ENCODE measurements around the gene COL24A1.

COL24A1 gene

DNA sequence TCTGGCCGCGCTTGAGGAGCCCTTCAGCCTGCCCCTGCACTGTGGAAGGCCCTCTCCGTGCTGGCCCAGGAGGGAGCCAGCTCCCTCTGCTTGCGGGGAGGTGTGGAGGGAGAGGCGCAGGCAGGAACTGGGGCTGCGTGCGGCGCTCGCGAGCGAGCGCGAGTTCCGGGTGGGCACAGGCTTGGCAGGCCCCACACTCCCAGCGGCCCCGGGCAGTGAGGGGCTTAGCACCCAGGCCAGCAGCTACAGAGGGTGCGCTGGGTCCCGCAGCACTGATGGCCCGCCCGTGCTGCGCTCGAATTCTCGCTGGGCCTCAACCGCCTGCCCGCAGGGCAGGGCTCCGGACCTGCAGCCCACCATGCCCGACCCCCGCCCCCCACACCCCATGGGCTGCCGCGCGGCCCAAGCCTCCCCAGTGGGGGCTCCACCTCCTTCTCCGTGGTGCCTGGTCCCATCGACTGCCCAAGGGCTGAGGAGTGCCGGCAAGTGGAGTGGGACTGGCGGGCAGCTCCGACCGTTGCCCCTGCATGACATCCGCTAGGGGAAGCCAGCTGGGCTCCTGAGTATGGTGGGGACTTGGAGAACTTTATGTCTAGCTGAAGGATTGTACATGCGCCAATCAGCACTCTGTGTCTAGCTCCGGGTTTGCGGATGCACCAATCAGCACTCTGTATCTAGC lies 46.0 kb downstream of the COL24A1 start:
- TF ChIP-seq ZNF274 (IDR thresholded peaks at IDR 0.05; ENCODE audit: low read depth, low read length) (no peak), SUZ12 (IDR thresholded peaks at IDR 0.05; ENCODE audit: extremely low read depth, insufficient read depth, insufficient read length) (no peak), YY1 (IDR thresholded peaks at IDR 0.05; ENCODE audit: insufficient read depth, insufficient read length) (no peak)
- Histone ChIP-seq H3K9me3 (ENCODE audit: insufficient read depth, low read length) (no peaks in the 10 kb centered on the region), H3K9ac (ENCODE audit: insufficient read length, low read depth) (no peak overlapping the region), H3K27me3 (ENCODE audit: insufficient read depth, insufficient read length) (no peaks in the 10 kb centered on the region), H3K4me1 (ENCODE audit: insufficient read depth, insufficient read length) (no peaks in the 10 kb centered on the region), H3K36me3 (ENCODE audit: insufficient read depth, insufficient read length, low read length) (no peaks in the 10 kb centered on the region), H3K4me3 (ENCODE audit: insufficient read length, low read depth) (no peak overlapping the region)
- DNase-seq (ENCODE audit: low read depth, low spot score) = no peak

GRCh38 chr1:86105533-86105866 lies 51.1 kb downstream of the COL24A1 start:
- no peak overlapping the region for H3K9ac ChIP-seq (ENCODE audit: insufficient read length, low read depth)
- TF ChIP-seq SUZ12 (IDR thresholded peaks at IDR 0.05; ENCODE audit: extremely low read depth, insufficient read depth, insufficient read length) (no peak), YY1 (IDR thresholded peaks at IDR 0.05; ENCODE audit: insufficient read depth, insufficient read length) (no peak), ZNF274 (IDR thresholded peaks at IDR 0.05; ENCODE audit: low read depth, low read length) (no peak)
- DNase-seq (ENCODE audit: low read depth, low spot score) = no peak
- H3K4me1 ChIP-seq (ENCODE audit: insufficient read depth, insufficient read length) = no peaks in the 10 kb centered on the region
- H3K9me3 ChIP-seq (ENCODE audit: insufficient read depth, low read length) = 0 out of 2 replicates have a peak, but pooled peaks cover 6% of the 10 kb centered on the region
- H3K36me3 ChIP-seq (ENCODE audit: insufficient read depth, insufficient read length, low read length) = no peaks in the 10 kb centered on the region
- H3K4me3 ChIP-seq (ENCODE audit: insufficient read length, low read depth) = no peak overlapping the region
- no peaks in the 10 kb centered on the region for H3K27me3 ChIP-seq (ENCODE audit: insufficient read depth, insufficient read length)

- TF ChIP-seq ZNF274 (IDR thresholded peaks at IDR 0.05; ENCODE audit: low read depth, low read length) (no peak), YY1 (IDR thresholded peaks at IDR 0.05; ENCODE audit: insufficient read depth, insufficient read length) (no peak), SUZ12 (IDR thresholded peaks at IDR 0.05; ENCODE audit: extremely low read depth, insufficient read depth, insufficient read length) (no peak)
- no peak for DNase-seq (ENCODE audit: low read depth, low spot score)
Measured at GRCh38 chr1:86104606-86105532, 51.7 kb downstream of the COL24A1 start.

GRCh38 chr1:86101616-86102015 lies 55.0 kb downstream of the COL24A1 start:
- no peak overlapping the region for H3K4me3 ChIP-seq (ENCODE audit: insufficient read length, low read depth)
- no peaks in the 10 kb centered on the region for H3K4me1 ChIP-seq (ENCODE audit: insufficient read depth, insufficient read length)
- no peaks in the 10 kb centered on the region for H3K36me3 ChIP-seq (ENCODE audit: insufficient read depth, insufficient read length, low read length)
- H3K9me3 ChIP-seq (ENCODE audit: insufficient read depth, low read length) = 0 out of 2 replicates have a peak, but pooled peaks cover 6% of the 10 kb centered on the region
- H3K9ac ChIP-seq (ENCODE audit: insufficient read length, low read depth) = no peak overlapping the region
- TF ChIP-seq SUZ12 (IDR thresholded peaks at IDR 0.05; ENCODE audit: extremely low read depth, insufficient read depth, insufficient read length) = no peak
- TF ChIP-seq YY1 (IDR thresholded peaks at IDR 0.05; ENCODE audit: insufficient read depth, insufficient read length) = no peak
- TF ChIP-seq ZNF274 (IDR thresholded peaks at IDR 0.05; ENCODE audit: low read depth, low read length) = no peak
- no peaks in the 10 kb centered on the region for H3K27me3 ChIP-seq (ENCODE audit: insufficient read depth, insufficient read length)
- no peak for DNase-seq (ENCODE audit: low read depth, low spot score)

More at GRCh38 chr1:86104606-86105532, 51.7 kb downstream of the COL24A1 start:
- Histone ChIP-seq H3K9me3 (ENCODE audit: insufficient read depth, low read length) (0 out of 2 replicates have a peak, but pooled peaks cover 6% of the 10 kb centered on the region), H3K9ac (ENCODE audit: insufficient read length, low read depth) (no peak overlapping the region), H3K36me3 (ENCODE audit: insufficient read depth, insufficient read length, low read length) (no peaks in the 10 kb centered on the region), H3K4me1 (ENCODE audit: insufficient read depth, insufficient read length) (no peaks in the 10 kb centered on the region), H3K27me3 (ENCODE audit: insufficient read depth, insufficient read length) (no peaks in the 10 kb centered on the region), H3K4me3 (ENCODE audit: insufficient read length, low read depth) (no peak overlapping the region)

- Histone ChIP-seq H3K27me3 (ENCODE audit: insufficient read depth, insufficient read length) (no peaks in the 10 kb centered on the region), H3K9ac (ENCODE audit: insufficient read length, low read depth) (no peak overlapping the region), H3K36me3 (ENCODE audit: insufficient read depth, insufficient read length, low read length) (no peaks in the 10 kb centered on the region), H3K4me1 (ENCODE audit: insufficient read depth, insufficient read length) (no peaks in the 10 kb centered on the region), H3K9me3 (ENCODE audit: insufficient read depth, low read length) (0 out of 2 replicates have a peak, but pooled peaks cover 6% of the 10 kb centered on the region), H3K4me3 (ENCODE audit: insufficient read length, low read depth) (no peak overlapping the region)
- DNase-seq (ENCODE audit: low read depth, low spot score) = peak; percentile 40
- TF ChIP-seq ZNF274 (IDR thresholded peaks at IDR 0.05; ENCODE audit: low read depth, low read length) = no peak
- no peak for TF ChIP-seq SUZ12 (IDR thresholded peaks at IDR 0.05; ENCODE audit: extremely low read depth, insufficient read depth, insufficient read length)
- no peak for TF ChIP-seq YY1 (IDR thresholded peaks at IDR 0.05; ENCODE audit: insufficient read depth, insufficient read length)
Measured at GRCh38 chr1:86100401-86100800, 56.2 kb downstream of the COL24A1 start.

DNA sequence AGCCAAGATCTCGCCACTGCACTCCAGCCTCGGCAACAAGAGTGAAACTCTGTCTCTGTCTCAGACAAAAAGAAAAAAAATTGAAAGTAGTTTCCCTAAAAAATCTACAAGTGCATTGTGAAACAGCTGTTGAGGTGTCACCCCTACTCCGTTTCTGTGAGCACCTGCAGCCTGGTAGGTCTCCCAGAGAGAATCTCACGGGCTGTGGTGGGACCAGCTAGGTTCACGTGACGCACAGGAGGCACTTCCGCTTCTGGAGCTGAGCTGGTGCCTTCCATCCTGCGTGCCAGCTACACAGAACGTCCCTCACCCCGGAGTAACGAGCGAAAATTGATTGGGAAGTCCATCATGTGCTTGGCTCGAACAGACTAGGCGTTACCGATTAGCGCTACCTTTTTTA lies 66.8 kb downstream of the COL24A1 start:
- TF ChIP-seq SUZ12 (IDR thresholded peaks at IDR 0.05; ENCODE audit: extremely low read depth, insufficient read depth, insufficient read length) (no peak), ZNF274 (IDR thresholded peaks at IDR 0.05; ENCODE audit: low read depth, low read length) (no peak), YY1 (IDR thresholded peaks at IDR 0.05; ENCODE audit: insufficient read depth, insufficient read length) (no peak)
- Histone ChIP-seq H3K9ac (ENCODE audit: insufficient read length, low read depth) (no peak overlapping the region), H3K9me3 (ENCODE audit: insufficient read depth, low read length) (no peaks in the 10 kb centered on the region), H3K27me3 (ENCODE audit: insufficient read depth, insufficient read length) (no peaks in the 10 kb centered on the region), H3K36me3 (ENCODE audit: insufficient read depth, insufficient read length, low read length) (no peaks in the 10 kb centered on the region), H3K4me1 (ENCODE audit: insufficient read depth, insufficient read length) (no peaks in the 10 kb centered on the region), H3K4me3 (ENCODE audit: insufficient read length, low read depth) (no peak overlapping the region)
- DNase-seq (ENCODE audit: low read depth, low spot score) = no peak

Data from NT2/D1 (cell line).